ENCODE measurements around the gene CMIP.

GRCh38 chr16:81612351-81613163 lies 167.9 kb downstream of the CMIP start:
- no peak for TF ChIP-seq CTCF (IDR thresholded peaks at IDR 0.05)
- no peak for TF ChIP-seq POLR2A (IDR thresholded peaks at IDR 0.05)
